IMR-90 (cell line): ENCODE measurements around the gene OSBPL9.

ENCODE experiments used
- CEBPB ChIP-seq: IDR thresholded peaks from 2 replicates; pipeline ENCODE4 v1.6.1; 2012; ENCODE audit warnings: low read depth, low read length, improper control_type of control experiment
- FOS ChIP-seq: fragments of 150-350 bp; IDR thresholded peaks from 2 replicates; pipeline ENCODE4 v1.6.1; 2016; ENCODE audit warnings: low read depth, low read length
- MAFK ChIP-seq: IDR thresholded peaks from 2 replicates; pipeline ENCODE4 v1.6.1; 2012; ENCODE audit warnings: low read depth, low read length, improper control_type of control experiment
- MXI1 ChIP-seq: IDR thresholded peaks from 2 replicates; pipeline ENCODE4 v1.6.1; 2012; ENCODE audit warnings: low read depth, mild to moderate bottlenecking, low read length, moderate library complexity, borderline replicate concordance
- POLR2A ChIP-seq: IDR thresholded peaks from 2 replicates; pipeline ENCODE4 v1.6.1; 2012; ENCODE audit warnings: mild to moderate bottlenecking, low read depth, low read length
- RAD21 ChIP-seq: IDR thresholded peaks from 2 replicates; pipeline ENCODE4 v1.6.1; 2012; ENCODE audit warnings: low read length, improper control_type of control experiment
- RCOR1 ChIP-seq: IDR thresholded peaks from 2 replicates; pipeline ENCODE4 v1.6.1; 2012; ENCODE audit warnings: mild to moderate bottlenecking, low read length, improper control_type of control experiment; ENCODE audit not compliant: insufficient replicate concordance
- SMC3 ChIP-seq: fragments of 150-350 bp; IDR thresholded peaks from 2 replicates; pipeline ENCODE4 v1.6.1; 2016; ENCODE audit warnings: low read depth, mild to moderate bottlenecking, antibody characterized with exemption, low read length, moderate library complexity
- TF ChIP-seq, protein P1 (sequence below): conservative IDR thresholded peaks from 2 replicates; pipeline ENCODE4 v1.5.1; 2012; ENCODE audit warnings: mild to moderate bottlenecking, low read depth, low read length, improper control_type of control experiment
- TF ChIP-seq, protein P2 (sequence below): fragments of 150-350 bp; IDR thresholded peaks from 2 replicates; pipeline ENCODE4 v1.6.1; 2017; ENCODE audit warnings: mild to moderate bottlenecking, antibody characterized with exemption, low read length, low read depth
- TF ChIP-seq, protein P3 (sequence below): fragments of 150-350 bp; IDR thresholded peaks from 2 replicates; pipeline ENCODE4 v1.6.1; 2016; ENCODE audit warnings: low read depth, mild to moderate bottlenecking, low read length, moderate library complexity, borderline replicate concordance

DNA sequence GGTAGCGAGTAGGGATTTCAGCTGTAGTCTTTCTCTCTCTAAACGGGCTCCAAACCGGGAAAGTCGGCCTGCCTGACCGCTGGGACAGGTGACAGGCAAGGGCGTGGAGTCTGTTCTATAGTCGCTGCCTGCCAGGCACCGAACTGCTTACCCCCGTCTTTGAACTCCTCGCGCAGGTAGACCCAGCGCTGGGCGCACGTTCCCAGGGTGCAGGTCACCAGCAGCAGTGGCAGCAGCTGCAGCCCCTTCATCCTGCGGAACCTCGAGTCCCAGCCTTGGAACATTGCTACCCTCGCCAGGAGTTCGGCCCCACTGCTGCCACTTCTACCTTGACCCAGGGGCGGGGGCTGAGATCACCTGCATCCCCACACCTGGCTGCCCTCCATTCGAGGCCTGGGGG lies 22.2 kb upstream of the OSBPL9 start:
- TF ChIP-seq POLR2A (no peak), RAD21 (no peak), MAFK (no peak), MXI1 (no peak), RCOR1 (no peak), SMC3 (no peak), FOS (no peak), CEBPB (no peak)
- TF ChIP-seq, protein P1, sequence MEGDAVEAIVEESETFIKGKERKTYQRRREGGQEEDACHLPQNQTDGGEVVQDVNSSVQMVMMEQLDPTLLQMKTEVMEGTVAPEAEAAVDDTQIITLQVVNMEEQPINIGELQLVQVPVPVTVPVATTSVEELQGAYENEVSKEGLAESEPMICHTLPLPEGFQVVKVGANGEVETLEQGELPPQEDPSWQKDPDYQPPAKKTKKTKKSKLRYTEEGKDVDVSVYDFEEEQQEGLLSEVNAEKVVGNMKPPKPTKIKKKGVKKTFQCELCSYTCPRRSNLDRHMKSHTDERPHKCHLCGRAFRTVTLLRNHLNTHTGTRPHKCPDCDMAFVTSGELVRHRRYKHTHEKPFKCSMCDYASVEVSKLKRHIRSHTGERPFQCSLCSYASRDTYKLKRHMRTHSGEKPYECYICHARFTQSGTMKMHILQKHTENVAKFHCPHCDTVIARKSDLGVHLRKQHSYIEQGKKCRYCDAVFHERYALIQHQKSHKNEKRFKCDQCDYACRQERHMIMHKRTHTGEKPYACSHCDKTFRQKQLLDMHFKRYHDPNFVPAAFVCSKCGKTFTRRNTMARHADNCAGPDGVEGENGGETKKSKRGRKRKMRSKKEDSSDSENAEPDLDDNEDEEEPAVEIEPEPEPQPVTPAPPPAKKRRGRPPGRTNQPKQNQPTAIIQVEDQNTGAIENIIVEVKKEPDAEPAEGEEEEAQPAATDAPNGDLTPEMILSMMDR: no peak
- TF ChIP-seq, protein P2, sequence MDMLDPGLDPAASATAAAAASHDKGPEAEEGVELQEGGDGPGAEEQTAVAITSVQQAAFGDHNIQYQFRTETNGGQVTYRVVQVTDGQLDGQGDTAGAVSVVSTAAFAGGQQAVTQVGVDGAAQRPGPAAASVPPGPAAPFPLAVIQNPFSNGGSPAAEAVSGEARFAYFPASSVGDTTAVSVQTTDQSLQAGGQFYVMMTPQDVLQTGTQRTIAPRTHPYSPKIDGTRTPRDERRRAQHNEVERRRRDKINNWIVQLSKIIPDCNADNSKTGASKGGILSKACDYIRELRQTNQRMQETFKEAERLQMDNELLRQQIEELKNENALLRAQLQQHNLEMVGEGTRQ: no peak
- TF ChIP-seq, protein P3, sequence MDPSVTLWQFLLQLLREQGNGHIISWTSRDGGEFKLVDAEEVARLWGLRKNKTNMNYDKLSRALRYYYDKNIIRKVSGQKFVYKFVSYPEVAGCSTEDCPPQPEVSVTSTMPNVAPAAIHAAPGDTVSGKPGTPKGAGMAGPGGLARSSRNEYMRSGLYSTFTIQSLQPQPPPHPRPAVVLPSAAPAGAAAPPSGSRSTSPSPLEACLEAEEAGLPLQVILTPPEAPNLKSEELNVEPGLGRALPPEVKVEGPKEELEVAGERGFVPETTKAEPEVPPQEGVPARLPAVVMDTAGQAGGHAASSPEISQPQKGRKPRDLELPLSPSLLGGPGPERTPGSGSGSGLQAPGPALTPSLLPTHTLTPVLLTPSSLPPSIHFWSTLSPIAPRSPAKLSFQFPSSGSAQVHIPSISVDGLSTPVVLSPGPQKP: no peak
